ENCODE measurements around the gene ST6GALNAC3. TPM values are rescaled to one million over a fixed set of nuclear protein-coding genes. Genes with fewer than 3 reads are reported as not detected.

Gene ST6GALNAC3
- total RNA-seq, 4 donors from 2014 or later: 2.8 to 3.5 (median 3.4) TPM

- H3K4me1 ChIP-seq: no peaks in the 10 kb centered on the region
- H3K36me3 ChIP-seq: no peaks in the 10 kb centered on the region
- DNase-seq: no peak
- H3K4me3 ChIP-seq: no peak overlapping the region
- TF ChIP-seq CTCF (IDR thresholded peaks at IDR 0.05) (no peak), POLR2A (IDR thresholded peaks at IDR 0.05) (no peak)
- H3K27ac ChIP-seq: no peak overlapping the region
- no peaks in the 10 kb centered on the region for H3K27me3 ChIP-seq
- no peaks in the 10 kb centered on the region for H3K9me3 ChIP-seq
Observed at GRCh38 chr1:76572229-76572628, 497.7 kb downstream of the ST6GALNAC3 start.

GRCh38 chr1:76576876-76577524, 502.5 kb downstream of the ST6GALNAC3 start:
- no peak for TF ChIP-seq POLR2A (IDR thresholded peaks at IDR 0.05)
- no peak for TF ChIP-seq CTCF (IDR thresholded peaks at IDR 0.05)
- no peaks in the 10 kb centered on the region for H3K9me3 ChIP-seq
- no peaks in the 10 kb centered on the region for H3K4me1 ChIP-seq
- no peaks in the 10 kb centered on the region for H3K36me3 ChIP-seq
- H3K27ac ChIP-seq: no peak overlapping the region
- H3K4me3 ChIP-seq: no peak overlapping the region
- DNase-seq: no peak
- no peaks in the 10 kb centered on the region for H3K27me3 ChIP-seq

- no peak for DNase-seq
- no peak overlapping the region for H3K4me3 ChIP-seq
- TF ChIP-seq POLR2A (IDR thresholded peaks at IDR 0.05): no peak
- TF ChIP-seq CTCF (IDR thresholded peaks at IDR 0.05): no peak
- no peaks in the 10 kb centered on the region for H3K27me3 ChIP-seq
- no peaks in the 10 kb centered on the region for H3K4me1 ChIP-seq
- no peak overlapping the region for H3K27ac ChIP-seq
- no peaks in the 10 kb centered on the region for H3K9me3 ChIP-seq
- H3K36me3 ChIP-seq: no peaks in the 10 kb centered on the region
Observed at GRCh38 chr1:76577525-76578185, 503.1 kb downstream of the ST6GALNAC3 start.

GRCh38 chr1:76580206-76580605, 505.7 kb downstream of the ST6GALNAC3 start:
- H3K4me1 ChIP-seq: no peaks in the 10 kb centered on the region
- H3K4me3 ChIP-seq: no peak overlapping the region
- H3K27ac ChIP-seq: no peak overlapping the region
- H3K9me3 ChIP-seq: no peaks in the 10 kb centered on the region
- no peaks in the 10 kb centered on the region for H3K27me3 ChIP-seq
- no peak for TF ChIP-seq POLR2A (IDR thresholded peaks at IDR 0.05)
- TF ChIP-seq CTCF (IDR thresholded peaks at IDR 0.05): no peak
- DNase-seq: no peak
- H3K36me3 ChIP-seq: no peaks in the 10 kb centered on the region

- no peak for DNase-seq
- no peaks in the 10 kb centered on the region for H3K9me3 ChIP-seq
- no peak overlapping the region for H3K4me3 ChIP-seq
Observed at GRCh38 chr1:76581712-76582111, 507.2 kb downstream of the ST6GALNAC3 start.

More at GRCh38 chr1:76581712-76582111, 507.2 kb downstream of the ST6GALNAC3 start:
- TF ChIP-seq POLR2A (IDR thresholded peaks at IDR 0.05) (no peak), CTCF (IDR thresholded peaks at IDR 0.05) (no peak)
- H3K27ac ChIP-seq: no peak overlapping the region
- H3K36me3 ChIP-seq: no peaks in the 10 kb centered on the region
- no peaks in the 10 kb centered on the region for H3K4me1 ChIP-seq
- no peaks in the 10 kb centered on the region for H3K27me3 ChIP-seq
